Cardiac fibroblast (primary cell): ENCODE results near the gene ABCA9.

Source experiments
- DNase-seq, 2 donors: peaks; one replicate each; pipeline versions ENCODE4 v3.0.0 to v3.0.0-alpha.2; 2010; ENCODE audit warnings: low read depth in 2 of 2
- H3K4me3 ChIP-seq, 2 donors: replicated peaks in 1 of 2; 1 replicate in 1 of 2; 2 replicates in 1 of 2; pipeline ENCODE4 v1.5.1; 2011; ENCODE audit warnings: low read depth in 2 of 2, low read length in 2 of 2, mild to moderate bottlenecking in 2 of 2, moderate library complexity in 1 of 2
- TF ChIP-seq, protein P1 (sequence below): IDR thresholded peaks from one replicate; pipeline ENCODE4 v1.5.1; 2011; ENCODE audit warnings: low read depth, mild to moderate bottlenecking, low read length, inconsistent platforms

The ABCA9 gene

DNA sequence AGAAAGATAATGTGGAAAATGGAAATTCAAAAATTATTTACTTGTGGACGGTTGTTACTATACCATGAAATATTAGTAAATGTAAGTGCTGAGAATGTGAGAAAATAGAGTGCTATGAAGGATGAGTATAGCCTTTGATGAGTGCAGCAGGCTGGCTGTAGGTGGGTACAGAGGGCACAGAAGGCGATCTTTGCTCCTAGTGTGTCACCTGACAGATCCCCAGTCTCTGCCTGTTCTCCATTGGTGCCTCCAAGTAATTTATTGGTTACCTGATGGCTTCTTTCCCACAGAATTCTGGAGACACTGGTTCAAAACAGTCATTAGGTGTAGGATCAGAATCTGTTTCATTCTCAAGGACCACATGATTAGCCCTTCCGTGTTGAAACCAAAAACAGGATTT lies 28.9 kb downstream of the ABCA9 start:
- DNase-seq: no peak
- no peak overlapping the region for H3K4me3 ChIP-seq

DNA sequence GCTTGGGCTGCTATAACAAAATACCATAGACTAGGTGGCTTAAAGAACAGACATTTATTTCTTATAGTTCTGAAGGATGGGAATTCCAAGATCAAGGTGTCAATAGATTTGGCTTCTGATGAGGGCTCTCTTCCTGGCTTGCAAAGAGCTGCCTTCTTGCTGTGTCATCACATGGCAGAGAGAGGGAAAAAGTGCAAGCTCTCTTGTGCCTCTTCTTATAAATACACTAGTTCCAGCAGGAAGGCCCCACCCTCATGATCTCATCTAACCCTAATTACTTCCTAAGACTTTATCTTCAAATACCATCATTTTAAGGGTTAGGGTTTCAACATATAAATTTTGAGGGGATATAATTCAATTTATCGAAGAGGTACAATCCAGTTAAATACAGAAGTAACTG lies 30.6 kb downstream of the ABCA9 start:
- H3K4me3 ChIP-seq: no peak overlapping the region
- DNase-seq: no peak
- TF ChIP-seq, protein P1, sequence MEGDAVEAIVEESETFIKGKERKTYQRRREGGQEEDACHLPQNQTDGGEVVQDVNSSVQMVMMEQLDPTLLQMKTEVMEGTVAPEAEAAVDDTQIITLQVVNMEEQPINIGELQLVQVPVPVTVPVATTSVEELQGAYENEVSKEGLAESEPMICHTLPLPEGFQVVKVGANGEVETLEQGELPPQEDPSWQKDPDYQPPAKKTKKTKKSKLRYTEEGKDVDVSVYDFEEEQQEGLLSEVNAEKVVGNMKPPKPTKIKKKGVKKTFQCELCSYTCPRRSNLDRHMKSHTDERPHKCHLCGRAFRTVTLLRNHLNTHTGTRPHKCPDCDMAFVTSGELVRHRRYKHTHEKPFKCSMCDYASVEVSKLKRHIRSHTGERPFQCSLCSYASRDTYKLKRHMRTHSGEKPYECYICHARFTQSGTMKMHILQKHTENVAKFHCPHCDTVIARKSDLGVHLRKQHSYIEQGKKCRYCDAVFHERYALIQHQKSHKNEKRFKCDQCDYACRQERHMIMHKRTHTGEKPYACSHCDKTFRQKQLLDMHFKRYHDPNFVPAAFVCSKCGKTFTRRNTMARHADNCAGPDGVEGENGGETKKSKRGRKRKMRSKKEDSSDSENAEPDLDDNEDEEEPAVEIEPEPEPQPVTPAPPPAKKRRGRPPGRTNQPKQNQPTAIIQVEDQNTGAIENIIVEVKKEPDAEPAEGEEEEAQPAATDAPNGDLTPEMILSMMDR: no peak

More for the DNA sequence above, 28.9 kb downstream of the ABCA9 start:
- TF ChIP-seq, protein P1: no peak

DNA sequence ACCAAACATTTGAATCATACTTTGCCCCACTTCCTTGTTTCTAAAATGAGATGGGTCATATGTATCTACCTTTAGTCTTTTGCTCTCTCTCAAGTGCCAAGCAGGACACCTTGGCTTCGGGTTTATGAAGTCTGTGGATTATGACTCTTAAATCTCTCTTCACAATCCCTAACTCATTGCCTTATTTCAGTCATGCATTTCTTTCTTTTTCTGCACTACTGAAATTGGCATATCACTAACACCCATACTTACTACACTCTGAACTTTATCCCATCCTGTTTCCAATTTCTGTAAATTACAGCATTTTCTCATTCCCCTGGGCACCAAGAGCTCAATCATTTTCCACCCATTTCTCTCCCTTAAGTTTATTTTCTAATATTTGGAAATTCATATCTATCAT lies 42.0 kb downstream of the ABCA9 start:
- TF ChIP-seq, protein P1: no peak
- DNase-seq: no peak
- no peak overlapping the region for H3K4me3 ChIP-seq

DNA sequence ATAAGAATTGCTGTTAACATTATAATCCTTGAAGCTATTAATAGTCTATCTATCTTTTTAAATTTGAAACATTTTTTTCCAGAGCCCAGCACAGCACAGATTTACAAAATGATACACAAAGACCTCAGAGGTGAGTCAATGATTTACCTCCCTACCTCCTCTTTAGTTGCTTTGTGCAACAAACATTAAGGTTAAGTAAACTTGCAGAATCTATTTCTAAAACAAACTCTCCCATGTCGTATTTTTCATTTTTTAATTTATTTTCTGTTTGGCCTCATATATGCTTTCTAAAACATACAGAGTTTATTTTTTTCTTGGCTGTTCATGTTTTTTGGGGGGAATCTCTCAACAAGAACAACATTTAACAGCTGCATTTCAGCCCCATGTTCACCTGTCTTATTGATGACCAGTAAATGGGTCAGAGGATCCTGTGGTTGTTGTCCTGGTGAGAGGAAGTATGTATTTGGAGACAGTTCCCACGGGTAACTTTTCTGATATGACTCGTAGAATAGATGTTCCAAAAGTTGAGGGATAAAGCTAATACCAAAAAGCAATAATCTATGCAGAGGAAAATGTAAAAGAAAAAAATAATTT lies 42.6 kb downstream of the ABCA9 start:
- TF ChIP-seq, protein P1: no peak
- H3K4me3 ChIP-seq: no peak overlapping the region
- DNase-seq: no peak

DNA sequence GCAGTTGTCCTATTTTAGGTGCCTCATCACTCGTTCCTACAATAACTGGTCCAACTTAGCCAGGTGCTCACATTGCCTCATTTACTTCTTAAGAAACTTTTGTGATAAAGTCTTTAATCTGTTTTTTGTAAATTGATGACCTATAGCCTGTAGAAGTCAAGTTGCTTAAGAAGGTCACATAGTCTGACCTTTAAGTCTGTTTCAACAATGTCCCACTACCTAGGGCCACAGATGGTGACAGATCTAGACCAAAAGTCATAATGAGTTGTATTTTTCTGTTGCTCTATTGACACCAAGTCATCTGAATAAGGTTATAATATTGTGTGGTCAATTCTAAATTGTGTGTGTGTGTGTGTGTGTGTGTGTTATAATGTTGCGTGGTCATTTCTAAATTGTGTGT lies 45.1 kb downstream of the ABCA9 start:
- TF ChIP-seq, protein P1: no peak
- DNase-seq: no peak
- no peak overlapping the region for H3K4me3 ChIP-seq

DNA sequence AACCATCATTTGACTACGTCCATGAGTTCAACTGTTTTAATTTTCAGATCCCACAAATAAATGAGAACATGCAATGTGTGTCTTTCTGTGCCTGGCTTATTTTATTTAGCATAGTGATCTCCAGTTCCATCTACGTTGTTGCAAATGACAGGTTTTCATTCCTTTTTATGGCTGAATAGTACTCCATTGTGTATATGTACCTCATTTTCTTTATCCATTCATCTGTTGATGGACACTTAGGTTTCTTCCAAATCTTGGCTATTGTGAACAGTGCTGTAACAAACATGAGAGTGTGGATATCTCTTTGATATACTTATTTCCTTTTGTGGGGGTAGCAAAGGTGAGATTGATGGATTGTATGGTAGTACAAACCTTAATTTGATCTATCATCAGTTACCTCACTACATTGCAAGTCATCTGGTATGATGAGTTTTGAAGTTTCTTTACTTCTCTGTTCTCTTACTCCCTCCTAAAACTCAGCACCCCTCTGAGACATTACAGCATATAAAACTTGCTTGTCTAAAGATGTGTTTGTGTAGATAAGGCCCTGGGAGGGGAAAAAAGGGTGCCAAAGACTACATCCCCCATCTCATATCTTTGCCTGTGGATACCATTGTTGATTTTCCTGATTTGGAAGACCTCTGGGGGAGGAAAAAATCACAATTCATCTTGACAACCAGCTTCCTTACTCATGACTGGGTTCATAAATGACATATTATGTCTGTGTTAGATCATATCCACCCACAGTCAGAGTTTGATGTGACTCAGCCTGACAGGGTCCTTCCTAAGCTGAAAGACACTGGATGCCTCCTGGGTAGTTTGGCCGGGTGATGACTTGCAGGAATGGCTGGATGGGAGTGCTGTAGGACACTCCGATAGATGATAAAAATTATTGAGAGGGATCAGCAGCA lies 47.6 kb downstream of the ABCA9 start:
- peak; percentile 30 to 70 for DNase-seq
- TF ChIP-seq, protein P1: no peak
- no peak overlapping the region for H3K4me3 ChIP-seq
